ENCODE results near the gene HEPHL1.

GRCh38 chr11:94107363-94107762 lies 86.2 kb downstream of the HEPHL1 start:
- TF ChIP-seq CTCF (IDR thresholded peaks at IDR 0.05; ENCODE audit: low read depth, low read length) = peak; percentile 48
- TF ChIP-seq EZH2phosphoT487 (IDR thresholded peaks at IDR 0.05; ENCODE audit: low read depth) = no peak
